Measurements from ENCODE around the gene SLCO2B1. TPM values are rescaled to one million over a fixed set of nuclear protein-coding genes. Genes with fewer than 3 reads are reported as not detected.

SLCO2B1 gene
- total RNA-seq, 1 donor from 2014 or later, result not detected

GRCh38 chr11:75161506-75162095, 10.7 kb downstream of the SLCO2B1 start:
- peaks cover 15% of the 10 kb centered on the region for H3K4me1 Mint-ChIP-seq
- peak overlapping the region; percentile 11 for H3K4me3 Mint-ChIP-seq
- H3K27ac Mint-ChIP-seq, result peak overlapping the region; percentile 52
- intact Hi-C loops (cut with micrococcal nuclease), result no loop called here
- no peaks in the 10 kb centered on the region for H3K9me3 Mint-ChIP-seq
- no peaks in the 10 kb centered on the region for H3K36me3 Mint-ChIP-seq (ENCODE audit: low read depth)
- DNase-seq, result no peak
- peaks cover 7% of the 10 kb centered on the region for H3K27me3 Mint-ChIP-seq

- no peak overlapping the region for H3K27ac Mint-ChIP-seq
- H3K4me1 Mint-ChIP-seq, result peaks cover 15% of the 10 kb centered on the region
- H3K9me3 Mint-ChIP-seq, result no peaks in the 10 kb centered on the region
- no peaks in the 10 kb centered on the region for H3K36me3 Mint-ChIP-seq (ENCODE audit: low read depth)
- intact Hi-C loops (cut with micrococcal nuclease), result no loop called here
- no peak for DNase-seq
- peaks cover 9% of the 10 kb centered on the region for H3K27me3 Mint-ChIP-seq
- H3K4me3 Mint-ChIP-seq, result no peak overlapping the region
These were observed 12.0 kb downstream of the SLCO2B1 start for GRCh38 chr11:75162954-75163353.

GRCh38 chr11:75163921-75164849, 13.3 kb downstream of the SLCO2B1 start:
- DNase-seq, result no peak
- intact Hi-C loops (cut with micrococcal nuclease), result no loop called here
- H3K27ac Mint-ChIP-seq, result no peak overlapping the region
- no peaks in the 10 kb centered on the region for H3K36me3 Mint-ChIP-seq (ENCODE audit: low read depth)
- H3K27me3 Mint-ChIP-seq, result peaks cover 9% of the 10 kb centered on the region
- peaks cover 15% of the 10 kb centered on the region for H3K4me1 Mint-ChIP-seq
- H3K4me3 Mint-ChIP-seq, result no peak overlapping the region
- H3K9me3 Mint-ChIP-seq, result no peaks in the 10 kb centered on the region

- Mint-ChIP-seq H3K27me3 (peaks cover 6% of the 10 kb centered on the region), H3K4me1 (peaks cover 12% of the 10 kb centered on the region), H3K27ac (no peak overlapping the region), H3K4me3 (no peak overlapping the region), H3K36me3 (ENCODE audit: low read depth) (no peaks in the 10 kb centered on the region), H3K9me3 (no peaks in the 10 kb centered on the region)
- intact Hi-C loops (cut with micrococcal nuclease), result no loop called here
- DNase-seq, result no peak
These were observed 14.8 kb downstream of the SLCO2B1 start for GRCh38 chr11:75165721-75166120.

GRCh38 chr11:75166791-75167190, 15.9 kb downstream of the SLCO2B1 start:
- intact Hi-C loops (cut with micrococcal nuclease), result no loop called here
- no peaks in the 10 kb centered on the region for H3K36me3 Mint-ChIP-seq (ENCODE audit: low read depth)
- no peak overlapping the region for H3K27ac Mint-ChIP-seq
- peaks cover 9% of the 10 kb centered on the region for H3K27me3 Mint-ChIP-seq
- no peaks in the 10 kb centered on the region for H3K9me3 Mint-ChIP-seq
- DNase-seq, result no peak
- H3K4me3 Mint-ChIP-seq, result no peak overlapping the region
- peaks cover 4% of the 10 kb centered on the region for H3K4me1 Mint-ChIP-seq

GRCh38 chr11:75167617-75168016, 16.7 kb downstream of the SLCO2B1 start:
- no peak for DNase-seq
- intact Hi-C loops (cut with micrococcal nuclease), result no loop called here
- peaks cover 9% of the 10 kb centered on the region for H3K27me3 Mint-ChIP-seq
- H3K4me3 Mint-ChIP-seq, result no peak overlapping the region
- no peak overlapping the region for H3K27ac Mint-ChIP-seq
- H3K4me1 Mint-ChIP-seq, result no peaks in the 10 kb centered on the region
- no peaks in the 10 kb centered on the region for H3K9me3 Mint-ChIP-seq
- no peaks in the 10 kb centered on the region for H3K36me3 Mint-ChIP-seq (ENCODE audit: low read depth)

GRCh38 chr11:75169101-75169885, 18.4 kb downstream of the SLCO2B1 start:
- H3K4me3 Mint-ChIP-seq, result no peak overlapping the region
- no peak for DNase-seq
- no peaks in the 10 kb centered on the region for H3K36me3 Mint-ChIP-seq (ENCODE audit: low read depth)
- intact Hi-C loops (cut with micrococcal nuclease), result no loop called here
- peaks cover 5% of the 10 kb centered on the region for H3K27me3 Mint-ChIP-seq
- H3K27ac Mint-ChIP-seq, result no peak overlapping the region
- H3K9me3 Mint-ChIP-seq, result no peaks in the 10 kb centered on the region
- peaks cover 2% of the 10 kb centered on the region for H3K4me1 Mint-ChIP-seq

- H3K9me3 Mint-ChIP-seq, result no peaks in the 10 kb centered on the region
- H3K4me3 Mint-ChIP-seq, result no peak overlapping the region
- peaks cover 16% of the 10 kb centered on the region for H3K4me1 Mint-ChIP-seq
- no peak overlapping the region for H3K27ac Mint-ChIP-seq
- peaks cover 5% of the 10 kb centered on the region for H3K27me3 Mint-ChIP-seq
- H3K36me3 Mint-ChIP-seq (ENCODE audit: low read depth), result no peaks in the 10 kb centered on the region
- intact Hi-C loops (cut with micrococcal nuclease), result no loop called here
- DNase-seq, result no peak
These were observed 19.8 kb downstream of the SLCO2B1 start for GRCh38 chr11:75170516-75171201.

GRCh38 chr11:75173336-75173735, 22.4 kb downstream of the SLCO2B1 start:
- peaks cover 3% of the 10 kb centered on the region for H3K27me3 Mint-ChIP-seq
- intact Hi-C loops (cut with micrococcal nuclease), result no loop called here
- H3K27ac Mint-ChIP-seq, result no peak overlapping the region

GRCh38 chr11:75174781-75175370, 24.0 kb downstream of the SLCO2B1 start:
- no peaks in the 10 kb centered on the region for H3K9me3 Mint-ChIP-seq
- DNase-seq, result peak; percentile 80
- peaks cover 3% of the 10 kb centered on the region for H3K27me3 Mint-ChIP-seq
- no peaks in the 10 kb centered on the region for H3K36me3 Mint-ChIP-seq (ENCODE audit: low read depth)
- H3K4me3 Mint-ChIP-seq, result peak overlapping the region; percentile 2
- H3K4me1 Mint-ChIP-seq, result peaks cover 19% of the 10 kb centered on the region
- H3K27ac Mint-ChIP-seq, result peak overlapping the region; percentile 39
- intact Hi-C loops (cut with micrococcal nuclease), result no loop called here

More at GRCh38 chr11:75173336-75173735, 22.4 kb downstream of the SLCO2B1 start:
- H3K9me3 Mint-ChIP-seq, result no peaks in the 10 kb centered on the region
- no peak for DNase-seq
- no peak overlapping the region for H3K4me3 Mint-ChIP-seq
- no peaks in the 10 kb centered on the region for H3K36me3 Mint-ChIP-seq (ENCODE audit: low read depth)
- peaks cover 19% of the 10 kb centered on the region for H3K4me1 Mint-ChIP-seq

- intact Hi-C loops (cut with micrococcal nuclease), result no loop called here
- no peak overlapping the region for H3K27ac Mint-ChIP-seq
- H3K36me3 Mint-ChIP-seq (ENCODE audit: low read depth), result no peaks in the 10 kb centered on the region
- no peak for DNase-seq
- H3K4me3 Mint-ChIP-seq, result no peak overlapping the region
- H3K4me1 Mint-ChIP-seq, result peaks cover 2% of the 10 kb centered on the region
- no peaks in the 10 kb centered on the region for H3K9me3 Mint-ChIP-seq
- H3K27me3 Mint-ChIP-seq, result peaks cover 19% of the 10 kb centered on the region
These were observed 31.8 kb downstream of the SLCO2B1 start for GRCh38 chr11:75182664-75183063.

- H3K4me1 Mint-ChIP-seq, result peaks cover 2% of the 10 kb centered on the region
These were observed 33.1 kb downstream of the SLCO2B1 start for GRCh38 chr11:75184051-75184450.

GRCh38 chr11:75184757-75185425, 34.0 kb downstream of the SLCO2B1 start:
- Mint-ChIP-seq H3K27me3 (peaks cover 19% of the 10 kb centered on the region), H3K27ac (no peak overlapping the region), H3K4me1 (peaks cover 2% of the 10 kb centered on the region), H3K36me3 (ENCODE audit: low read depth) (no peaks in the 10 kb centered on the region), H3K4me3 (no peak overlapping the region), H3K9me3 (no peaks in the 10 kb centered on the region)
- intact Hi-C loops (cut with micrococcal nuclease), result no loop called here
- DNase-seq, result no peak

More at GRCh38 chr11:75184051-75184450, 33.1 kb downstream of the SLCO2B1 start:
- intact Hi-C loops (cut with micrococcal nuclease), result no loop called here
- H3K27me3 Mint-ChIP-seq, result peaks cover 19% of the 10 kb centered on the region
- no peak overlapping the region for H3K4me3 Mint-ChIP-seq
- DNase-seq, result no peak
- no peak overlapping the region for H3K27ac Mint-ChIP-seq
- no peaks in the 10 kb centered on the region for H3K9me3 Mint-ChIP-seq
- H3K36me3 Mint-ChIP-seq (ENCODE audit: low read depth), result no peaks in the 10 kb centered on the region

Data from activated CD4-positive, alpha-beta T cell treated with anti-CD3 and anti-CD28 coated beads, Interleukin-2, amount 10 ng/mL, durations not matched to agents 24 days and 14 days (primary cell).